Right hindlimb (tissue), 1 donor: Measurements from ENCODE around the gene AUNIP.

ENCODE experiments used
- DNase-seq: peaks from one replicate; pipeline ENCODE4 v3.0.0-alpha.2; 2018

The AUNIP gene

GRCh38 chr1:25821112-25821476 is 38.2 kb downstream of the AUNIP start:
- DNase-seq, result no peak

GRCh38 chr1:25820247-25821111 is 38.8 kb downstream of the AUNIP start:
- peak; percentile 51 for DNase-seq

- DNase-seq, result peak; percentile 92
Observed at GRCh38 chr1:25819491-25820246, 39.6 kb downstream of the AUNIP start, which contains the start of gene MTFR1L. Gene MTFR1L (plus strand): TSS chr1:25819954. CDS start chr1:25823105, 3,151 bp downstream.

- no peak for DNase-seq
Observed at GRCh38 chr1:25818569-25818968, 40.7 kb downstream of the AUNIP start.

- no peak for DNase-seq
Observed at GRCh38 chr1:25817840-25818501, 41.3 kb downstream of the AUNIP start.

GRCh38 chr1:25816112-25816718 is 43.0 kb downstream of the AUNIP start:
- DNase-seq, result no peak

GRCh38 chr1:25815208-25816111 is 43.8 kb downstream of the AUNIP start:
- no peak for DNase-seq

GRCh38 chr1:25814549-25815087 is 44.6 kb downstream of the AUNIP start:
- DNase-seq, result no peak

GRCh38 chr1:25813734-25814471 is 45.4 kb downstream of the AUNIP start:
- DNase-seq, result no peak

GRCh38 chr1:25813071-25813733 is 46.1 kb downstream of the AUNIP start:
- no peak for DNase-seq

- no peak for DNase-seq
Observed at GRCh38 chr1:25811384-25812082, 47.7 kb downstream of the AUNIP start.

- peak; percentile 72 for DNase-seq
Observed at GRCh38 chr1:25810341-25811299, 48.6 kb downstream of the AUNIP start.

GRCh38 chr1:25809929-25810328 is 49.3 kb downstream of the AUNIP start:
- DNase-seq, result no peak

GRCh38 chr1:25809283-25809926 is 49.9 kb downstream of the AUNIP start:
- no peak for DNase-seq

- no peak for DNase-seq
Observed at GRCh38 chr1:25808481-25809244, 50.6 kb downstream of the AUNIP start.

GRCh38 chr1:25807480-25808390 is 51.5 kb downstream of the AUNIP start:
- DNase-seq, result no peak
